Stimulated activated CD8-positive, alpha-beta memory T cell treated with anti-CD3 and anti-CD28 coated beads, Interleukin-4, amount 100 ng/mL, for 48 hours (primary cell): ENCODE measurements around the gene CLCN7.
A peak's percentile ranks its signal among the peaks of the same experiment; 100 is the strongest.

ENCODE experiments used
- DNase-seq: peaks from one replicate; pipeline ENCODE4 v3.0.0-alpha.2; 2020

Gene CLCN7

GRCh38 chr16:1429012-1429411 lies 45.8 kb downstream of the CLCN7 start:
- no peak for DNase-seq

GRCh38 chr16:1428511-1428910 lies 46.3 kb downstream of the CLCN7 start:
- peak; percentile 72 for DNase-seq

GRCh38 chr16:1427473-1428461 lies 47.1 kb downstream of the CLCN7 start:
- DNase-seq: no peak

- no peak for DNase-seq
Observed at GRCh38 chr16:1426734-1427471, 47.9 kb downstream of the CLCN7 start.

- DNase-seq: no peak
Observed at GRCh38 chr16:1425616-1426370, 49.0 kb downstream of the CLCN7 start.

GRCh38 chr16:1424028-1424427 lies 50.8 kb downstream of the CLCN7 start:
- no peak for DNase-seq

GRCh38 chr16:1422076-1422475 lies 52.8 kb downstream of the CLCN7 start:
- DNase-seq: no peak

GRCh38 chr16:1420111-1420539 lies 54.7 kb downstream of the CLCN7 start:
- DNase-seq: no peak

GRCh38 chr16:1416521-1416941 lies 58.3 kb downstream of the CLCN7 start:
- DNase-seq: no peak

GRCh38 chr16:1414532-1415260 lies 60.1 kb downstream of the CLCN7 start, which contains the start of gene UNKL:
UNKL (minus strand) TSS chr16:1414704; CDS start chr16:1414691, 13 bp downstream.
- DNase-seq: peak; percentile 86

GRCh38 chr16:1413684-1414531 lies 60.9 kb downstream of the CLCN7 start:
- DNase-seq: peak; percentile 81

- DNase-seq: no peak
Observed at GRCh38 chr16:1412847-1413246, 62.0 kb downstream of the CLCN7 start.

GRCh38 chr16:1408171-1408837 lies 66.5 kb downstream of the CLCN7 start:
- peak; percentile 99 for DNase-seq

- no peak for DNase-seq
Observed at GRCh38 chr16:1407753-1408152, 67.1 kb downstream of the CLCN7 start.

- DNase-seq: no peak
Observed at GRCh38 chr16:1403733-1404132, 71.1 kb downstream of the CLCN7 start.

GRCh38 chr16:1403036-1403435 lies 71.8 kb downstream of the CLCN7 start:
- DNase-seq: no peak

GRCh38 chr16:1401758-1402154 lies 73.1 kb downstream of the CLCN7 start:
- no peak for DNase-seq

GRCh38 chr16:1401061-1401757 lies 73.6 kb downstream of the CLCN7 start:
- no peak for DNase-seq

- no peak for DNase-seq
Observed at GRCh38 chr16:1398826-1399581, 75.8 kb downstream of the CLCN7 start.
